ENCODE results near the gene L3MBTL1. TPM values are rescaled to one million over a fixed set of nuclear protein-coding genes. Genes with fewer than 3 reads are reported as not detected.

L3MBTL1 gene
- total RNA-seq (2012; rRNA removed) (1.7 and 2.2 TPM in 2 replicates), polyA plus RNA-seq (2012; rRNA removed) (4.3 and 4.5 TPM in 2 replicates), Bru-seq, nascent RNA (percentile 60 among the genes with signal in this experiment), BruChase-seq, experiment 1, labeled RNA remaining after a 6-hour chase (percentile 70 among the genes with signal in this experiment), BruChase-seq, experiment 2, labeled RNA remaining after a 2-hour chase (percentile 75 among the genes with signal in this experiment)
- 1.1 TPM in 2 replicates for polyA plus RNA-seq (2012; cell fraction: cytosol; rRNA removed)
- polyA plus RNA-seq (2012; cell fraction: nucleus; rRNA removed; ENCODE audit: low replicate concordance) = 38.8 and 40.5 TPM in 2 replicates
- long read RNA-seq, partial matches to known transcripts = 1 of 8 reads
- long read RNA-seq, other reads (novel, unspliced or antisense) = 6 of 8 reads

GRCh38 chr20:43507150-43508080 lies at the start of gene L3MBTL1:
TSS of gene L3MBTL1 (plus strand) at chr20:43507697. CDS start at chr20:43513504, 5,807 bp downstream.
- POLR2A ChIA-PET (ENCODE audit: unreplicated experiment) = no interaction called here
- no peak for TF ChIP-seq USF2 (IDR thresholded peaks at IDR 0.05; ENCODE audit: low read depth, low read length)
- TF ChIP-seq POLR2A (IDR thresholded peaks at IDR 0.05; ENCODE audit: low read depth, low read length) = no peak
- no peak for TF ChIP-seq RAD21 (IDR thresholded peaks at IDR 0.05; ENCODE audit: low read length)
- no peak for TF ChIP-seq CHD1 (IDR thresholded peaks at IDR 0.05; ENCODE audit: low read depth, low read length)
- no peak for TF ChIP-seq BHLHE40 (IDR thresholded peaks at IDR 0.05; ENCODE audit: low read depth, low read length)
- TF ChIP-seq RFX5 (IDR thresholded peaks at IDR 0.05; ENCODE audit: low read depth, low read length) = no peak
- TF ChIP-seq FOS (IDR thresholded peaks at IDR 0.05; ENCODE audit: low read depth, low read length) = no peak
- TF ChIP-seq CTCF (conservative IDR thresholded peaks at IDR 0.05; ENCODE audit: low read depth, low read length) = no peak
- no peak for TF ChIP-seq SMC3 (IDR thresholded peaks at IDR 0.05; ENCODE audit: low read depth, low read length)
- no peak for TF ChIP-seq RCOR1 (IDR thresholded peaks at IDR 0.05; ENCODE audit: insufficient replicate concordance, low read length)

More at GRCh38 chr20:43507150-43508080, at the start of gene L3MBTL1:
- DNase-seq = peak; percentile 23
- peaks cover 3% of the 10 kb centered on the region; the same call in 1 of the 2 replicates for H3K4me1 ChIP-seq (ENCODE audit: control insufficient read depth, insufficient read depth, low read length)
- no peak within 1 kb of the TSS for H3K23ac ChIP-seq (ENCODE audit: low read depth, low read length)
- no peak within 1 kb of the TSS for H4K5ac ChIP-seq (ENCODE audit: low read depth, low read length)
- no peak within 1 kb of the TSS for H2BK20ac ChIP-seq (ENCODE audit: low read depth, low read length)
- dilution Hi-C loops (cut with HindIII; ENCODE audit: low sequenced_read_pairs, unreplicated experiment) (no loop called here), intact Hi-C loops (cut with micrococcal nuclease) (no loop called here), in situ Hi-C loops (cut with MboI; ENCODE audit: low sequenced_read_pairs) (no loop called here)
- no peak within 1 kb of the TSS for H2BK5ac ChIP-seq (ENCODE audit: low read depth, low read length, poor library complexity, severe bottlenecking)
- peak within 1 kb of the TSS; percentile 58 for H3K9ac ChIP-seq (ENCODE audit: low read depth, low read length)
- no peak within 1 kb of the TSS for H3K14ac ChIP-seq (replicated peaks; ENCODE audit: low read depth, low read length)
- ATAC-seq (ENCODE audit: low read depth) = peak; percentile 95
- H4K8ac ChIP-seq (ENCODE audit: low read depth in 2 of 2, low read length in 2 of 2) = peak within 1 kb of the TSS in 1 of 2 experiments; percentile 50; a peak in 1 of 4 replicates
- no peaks in the 10 kb centered on the region for H3K79me1 ChIP-seq (ENCODE audit: low read depth in 1 of 2, low read length in 2 of 2)
- no peak within 1 kb of the TSS for H3K4ac ChIP-seq (ENCODE audit: low read depth, low read length)
- H2BK15ac ChIP-seq (ENCODE audit: low read depth, low read length) = no peak within 1 kb of the TSS
- peak within 1 kb of the TSS; percentile 87 for H3K4me3 ChIP-seq (ENCODE audit: insufficient read depth, low read depth, low read length)
- no peak within 1 kb of the TSS for H2AK5ac ChIP-seq (ENCODE audit: low read depth, low read length)
- no peaks in the 10 kb centered on the region for H3K36me3 ChIP-seq (ENCODE audit: control insufficient read depth, insufficient read depth, low read length)
- H2AK9ac ChIP-seq (replicated peaks; ENCODE audit: low read depth, low read length, poor library complexity) = peak within 1 kb of the TSS; percentile 9
- no peaks in the 10 kb centered on the region for H4K20me1 ChIP-seq (ENCODE audit: insufficient read depth, low read length)
- H3K27me3 ChIP-seq (ENCODE audit: control insufficient read depth, insufficient read depth, low read length) = peaks cover 38% of the 10 kb centered on the region
- H3K18ac ChIP-seq (ENCODE audit: low read depth, low read length) = no peak within 1 kb of the TSS
- H3K9me1 ChIP-seq (ENCODE audit: insufficient read depth, low read length) = no peaks in the 10 kb centered on the region
- no TSS peak for BruUV-seq (replicated peaks)
- no peak within 1 kb of the TSS for H3K56ac ChIP-seq (ENCODE audit: extremely low read depth, insufficient read depth, low read length)
- no peak within 1 kb of the TSS for H2BK120ac ChIP-seq (ENCODE audit: low read depth, low read length)
- CTCF ChIA-PET = no interaction called here
- no peak within 1 kb of the TSS for H3K27ac ChIP-seq (ENCODE audit: insufficient read depth, low read length)
- peak within 1 kb of the TSS; percentile 88 for H3K4me2 ChIP-seq (ENCODE audit: low read depth, low read length)
- H2AFZ ChIP-seq (replicated peaks; ENCODE audit: low read length, poor library complexity) = peak within 1 kb of the TSS; percentile 96
- 11% methylated on average over 32 of the region's 95 CpGs; no CpG with 5 or more reads in 1 of the 2 experiments for WGBS, 2 experiments (ENCODE audit: extremely low coverage in 2 of 2, insufficient read length in 1 of 2)
- peaks cover 2% of the 10 kb centered on the region for H3K9me3 ChIP-seq (ENCODE audit: control insufficient read depth, insufficient read depth, low read length)
- no peak within 1 kb of the TSS for H4K91ac ChIP-seq (ENCODE audit: insufficient read depth, low read depth, low read length)

All from IMR-90 (cell line).